22Rv1 (cell line): ENCODE data around the gene G3BP1.

Experiments used
- H3K27ac ChIP-seq: fragments of 450-650 bp; 2 replicates; pipeline ENCODE4 v1.5.1; 2017
- ZFX ChIP-seq: fragments of 450-650 bp; IDR thresholded peaks from 2 replicates; pipeline ENCODE4 v1.6.1; 2017; ENCODE audit warnings: antibody characterized with exemption, borderline replicate concordance
- TF ChIP-seq, protein P1 (sequence below): fragments of 450-650 bp; IDR thresholded peaks from 2 replicates; pipeline ENCODE4 v1.5.1; 2017; ENCODE audit warnings: mild to moderate bottlenecking

Gene G3BP1

DNA sequence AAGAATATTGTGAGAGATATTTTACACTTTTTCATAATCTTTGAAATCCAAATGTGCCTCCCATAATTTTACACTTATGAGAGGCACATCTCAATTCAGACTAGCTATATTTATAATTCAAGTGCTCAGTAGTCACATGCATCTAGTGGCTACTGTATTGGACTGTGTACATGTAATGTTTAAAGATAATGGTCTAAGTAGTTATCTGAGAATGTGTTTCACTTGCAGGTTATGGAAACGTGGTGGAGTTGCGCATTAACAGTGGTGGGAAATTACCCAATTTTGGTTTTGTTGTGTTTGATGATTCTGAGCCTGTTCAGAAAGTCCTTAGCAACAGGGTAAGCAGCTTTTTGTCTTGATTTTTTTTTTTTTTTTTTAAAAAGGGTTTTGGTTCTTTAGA is 28.8 kb downstream of the G3BP1 start:
- no peak overlapping the region for H3K27ac ChIP-seq
- no peak for TF ChIP-seq ZFX
- TF ChIP-seq, protein P1, sequence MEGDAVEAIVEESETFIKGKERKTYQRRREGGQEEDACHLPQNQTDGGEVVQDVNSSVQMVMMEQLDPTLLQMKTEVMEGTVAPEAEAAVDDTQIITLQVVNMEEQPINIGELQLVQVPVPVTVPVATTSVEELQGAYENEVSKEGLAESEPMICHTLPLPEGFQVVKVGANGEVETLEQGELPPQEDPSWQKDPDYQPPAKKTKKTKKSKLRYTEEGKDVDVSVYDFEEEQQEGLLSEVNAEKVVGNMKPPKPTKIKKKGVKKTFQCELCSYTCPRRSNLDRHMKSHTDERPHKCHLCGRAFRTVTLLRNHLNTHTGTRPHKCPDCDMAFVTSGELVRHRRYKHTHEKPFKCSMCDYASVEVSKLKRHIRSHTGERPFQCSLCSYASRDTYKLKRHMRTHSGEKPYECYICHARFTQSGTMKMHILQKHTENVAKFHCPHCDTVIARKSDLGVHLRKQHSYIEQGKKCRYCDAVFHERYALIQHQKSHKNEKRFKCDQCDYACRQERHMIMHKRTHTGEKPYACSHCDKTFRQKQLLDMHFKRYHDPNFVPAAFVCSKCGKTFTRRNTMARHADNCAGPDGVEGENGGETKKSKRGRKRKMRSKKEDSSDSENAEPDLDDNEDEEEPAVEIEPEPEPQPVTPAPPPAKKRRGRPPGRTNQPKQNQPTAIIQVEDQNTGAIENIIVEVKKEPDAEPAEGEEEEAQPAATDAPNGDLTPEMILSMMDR, result no peak

DNA sequence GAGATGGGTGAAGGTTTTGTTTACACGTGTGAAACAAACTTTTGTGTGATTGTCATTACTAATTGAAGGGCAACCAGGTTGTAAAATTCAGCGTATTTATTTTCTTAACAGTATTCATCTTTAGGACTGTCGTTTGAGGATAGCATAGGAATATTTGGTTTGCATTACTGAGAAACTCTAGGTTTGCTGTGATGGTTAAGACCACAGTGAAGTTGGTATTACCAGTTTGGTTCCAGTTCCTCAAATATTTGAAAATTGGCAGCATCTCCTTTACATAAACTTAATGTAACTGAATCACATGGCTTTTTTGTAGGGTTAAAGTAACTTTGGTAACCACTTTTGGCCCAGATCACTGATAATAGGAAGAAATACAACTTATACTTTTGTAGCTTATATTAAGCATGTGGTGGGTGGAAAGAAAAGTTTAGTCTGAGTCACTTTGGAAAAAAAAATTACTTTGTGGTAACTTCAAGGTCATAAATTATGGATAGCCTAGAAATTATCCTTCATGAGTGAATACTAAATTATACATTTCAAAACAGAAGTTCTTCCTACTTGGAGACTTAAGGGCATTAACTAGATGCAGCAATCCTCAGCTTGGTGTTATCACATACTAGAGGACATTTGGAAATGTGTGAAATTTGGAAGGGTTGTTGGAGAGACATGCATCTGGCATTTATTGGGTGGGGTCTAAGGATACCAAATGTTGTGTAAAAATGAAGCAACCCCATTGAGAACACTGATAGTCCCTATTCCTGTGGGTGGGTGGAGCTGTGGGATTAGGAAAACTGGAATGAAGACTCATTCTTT is 33.9 kb downstream of the G3BP1 start:
- TF ChIP-seq ZFX, result no peak
- TF ChIP-seq, protein P1, result no peak
- no peak overlapping the region for H3K27ac ChIP-seq

DNA sequence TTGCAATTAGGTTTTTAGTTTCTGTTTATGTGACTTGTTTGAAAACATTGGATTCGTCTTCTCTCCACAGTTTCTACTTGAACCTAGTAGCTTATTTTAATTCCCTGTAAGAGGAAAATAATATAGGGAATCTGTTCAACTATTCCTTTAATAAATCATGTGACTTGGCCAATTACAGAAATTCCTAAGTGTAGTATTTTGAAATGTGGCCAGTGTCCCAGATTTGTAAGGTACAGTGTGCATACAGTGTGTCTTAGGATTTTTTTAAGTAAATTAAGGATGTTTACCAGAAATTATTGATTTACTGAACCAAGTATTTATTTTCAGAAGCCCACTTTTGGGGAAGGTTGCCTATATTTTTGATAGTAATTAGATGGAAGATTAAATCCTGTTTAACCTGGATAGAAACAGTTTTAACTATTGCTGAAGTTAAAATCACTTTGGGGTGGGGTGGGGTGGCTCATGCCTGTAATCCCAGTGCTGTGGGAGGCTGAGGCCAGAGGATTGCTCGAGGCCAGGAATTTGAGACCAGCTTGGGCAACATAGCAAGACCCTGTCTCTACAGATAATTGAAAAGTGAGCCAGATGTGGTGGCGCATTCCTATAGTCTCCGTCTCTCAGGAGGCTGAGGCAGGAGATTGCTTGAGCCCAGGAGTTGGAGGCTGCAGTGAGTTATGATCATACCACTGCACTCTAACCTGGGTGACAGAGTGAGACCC is 36.9 kb downstream of the G3BP1 start:
- no peak overlapping the region for H3K27ac ChIP-seq
- TF ChIP-seq, protein P1, result no peak
- no peak for TF ChIP-seq ZFX

DNA sequence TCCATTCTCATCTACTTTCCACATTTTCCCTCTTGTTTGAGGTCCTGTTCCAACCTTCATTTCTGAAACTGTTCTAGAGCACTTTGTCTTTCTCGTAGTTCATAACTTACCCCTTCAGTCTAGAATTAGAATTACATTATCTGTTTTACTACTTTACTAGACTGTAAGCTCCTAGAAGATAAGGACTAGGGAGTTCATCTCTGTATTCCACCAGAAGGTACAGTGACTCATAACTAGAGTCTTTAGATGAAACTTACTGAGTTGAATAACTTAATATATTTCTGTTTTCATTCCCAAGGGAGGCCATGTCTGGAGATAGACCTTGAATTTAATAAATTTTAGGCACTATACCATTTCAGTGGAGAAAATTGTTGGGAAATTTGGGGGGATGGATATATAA is 38.7 kb downstream of the G3BP1 start:
- H3K27ac ChIP-seq, result no peak overlapping the region

DNA sequence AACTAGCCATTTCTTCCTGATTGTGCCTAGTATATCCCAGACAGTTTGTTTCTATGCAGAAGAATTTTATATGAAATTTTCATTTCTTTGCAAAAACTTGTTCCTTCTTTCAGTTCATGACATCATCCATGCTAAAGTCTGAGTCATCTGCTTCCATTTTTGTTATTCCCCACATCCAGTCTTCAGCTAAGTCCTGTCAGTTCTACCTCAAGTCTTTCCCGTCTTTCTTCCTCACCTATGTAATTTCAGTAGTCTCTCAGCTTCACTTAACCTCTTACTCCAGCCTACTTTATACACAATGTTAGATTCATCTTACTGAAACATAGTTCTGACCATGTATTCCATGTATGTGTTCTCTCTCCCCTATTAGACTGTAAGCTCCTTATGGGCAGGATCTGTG is 39.1 kb downstream of the G3BP1 start:
- TF ChIP-seq, protein P1, result no peak
- no peak for TF ChIP-seq ZFX
- no peak overlapping the region for H3K27ac ChIP-seq

More for the DNA sequence above, 38.7 kb downstream of the G3BP1 start:
- TF ChIP-seq ZFX, result no peak
- TF ChIP-seq, protein P1, result no peak

DNA sequence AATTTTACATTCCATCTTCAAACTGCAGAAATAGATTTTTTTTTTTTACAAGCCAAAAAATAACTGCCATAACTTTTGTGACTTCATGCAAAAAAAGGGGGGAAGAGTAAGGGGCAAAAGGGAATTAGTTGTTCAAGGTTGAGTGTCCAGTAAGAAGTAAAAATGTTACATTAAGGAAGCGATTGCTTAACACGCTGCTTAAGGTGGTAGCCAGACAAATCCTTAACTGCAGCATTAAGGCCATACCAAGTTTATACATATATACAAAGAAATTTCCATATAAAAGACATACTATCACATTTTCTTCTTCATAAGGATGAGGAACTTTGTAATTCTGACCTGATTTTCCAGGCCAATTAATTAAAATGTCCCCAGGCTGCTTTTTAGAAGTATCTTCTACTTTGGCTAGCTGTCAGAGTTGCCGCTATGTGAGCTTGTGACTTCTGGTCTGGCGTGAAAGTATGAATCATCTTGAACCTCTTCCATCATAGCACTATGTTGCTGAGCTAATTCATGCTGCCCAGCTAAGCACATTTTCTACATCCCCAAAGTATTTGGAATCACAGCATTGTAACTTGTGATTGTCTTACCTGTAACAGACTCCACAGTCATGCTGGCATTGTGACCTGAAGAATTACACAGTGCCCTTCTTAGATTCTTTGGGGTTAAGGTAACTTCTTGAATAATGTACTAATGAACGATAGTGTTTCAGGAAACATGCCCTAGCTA is 40.0 kb downstream of the G3BP1 start:
- H3K27ac ChIP-seq, result no peak overlapping the region
- no peak for TF ChIP-seq ZFX
- TF ChIP-seq, protein P1, result no peak
